K562 (cell line): Measurements from ENCODE around the gene IGF2R. TPM values are rescaled to one million over a fixed set of nuclear protein-coding genes. Genes with fewer than 3 reads are reported as not detected.

Experiments
- ATF2 ChIP-seq: sonication (generic); formaldehyde crosslinking; IDR thresholded peaks from 2 replicates; pipeline ENCODE4 v1.8.1; 2022; ENCODE audit warnings: missing genetic modification reagents
- ETS2 ChIP-seq: IDR thresholded peaks from 2 replicates; pipeline ENCODE4 v1.6.1; 2016; ENCODE audit warnings: borderline replicate concordance, missing genetic modification characterization, mild to moderate bottlenecking, moderate library complexity, missing compliant biosample characterization; ENCODE audit not compliant: poor library complexity, severe bottlenecking
- FOSL1 ChIP-seq: fragments of 200-800 bp; sonication (Bioruptor generic); conservative IDR thresholded peaks from 2 replicates; pipeline ENCODE4 v1.6.1; 2016; ENCODE audit warnings: missing genetic modification characterization, missing compliant biosample characterization
- GTF2B ChIP-seq: IDR thresholded peaks from 2 replicates; pipeline ENCODE4 v1.6.1; 2011; ENCODE audit not compliant: insufficient read length; ENCODE audit errors: extremely low read depth
- HNRNPUL1 ChIP-seq: fragments of 200-400 bp; formaldehyde crosslinking; IDR thresholded peaks from 2 replicates; pipeline ENCODE4 v1.6.1; 2017; ENCODE audit warnings: low read length
- KLF16 ChIP-seq: IDR thresholded peaks from 2 replicates; pipeline ENCODE4 v1.6.1; 2016; ENCODE audit warnings: antibody characterized with exemption
- NR2F6 ChIP-seq: fragments of 450-650 bp; formaldehyde crosslinking; IDR thresholded peaks from 2 replicates; pipeline ENCODE4 v1.4.0; 2020; ENCODE audit warnings: mild to moderate bottlenecking
- RBM25 ChIP-seq: fragments of 200-400 bp; formaldehyde crosslinking; IDR thresholded peaks from 2 replicates; pipeline ENCODE4 v1.6.1; 2018; ENCODE audit warnings: low read length, low read depth, moderate library complexity; ENCODE audit not compliant: severe bottlenecking
- TFAP4 ChIP-seq: sonication (generic); formaldehyde crosslinking; IDR thresholded peaks from 2 replicates; pipeline ENCODE4 v1.8.0; 2022; ENCODE audit warnings: missing genetic modification reagents, mild to moderate bottlenecking, moderate library complexity, borderline replicate concordance
- ZBTB9 ChIP-seq: fragments of 450-650 bp; formaldehyde crosslinking; IDR thresholded peaks from 2 replicates; pipeline ENCODE4 v1.4.0; 2020; ENCODE audit warnings: mild to moderate bottlenecking, moderate library complexity
- ZFP36 ChIP-seq: fragments of 150-350 bp; IDR thresholded peaks from 2 replicates; pipeline ENCODE4 v1.6.1; 2018; ENCODE audit warnings: low read length, low read depth; ENCODE audit not compliant: partially characterized antibody
- polyA plus RNA-seq, 8 experiments: library from polyadenylated mRNA; depleted of rRNA in 4 of 8; stranded (reverse) in 5 of 8; unstranded in 3 of 8; fragments of >200 nt; fragmentation: Nextera tagmentation in 2 of 8; fragmentation: Illumina TruSeq in 1 of 8; extraction: Ambion mirVana in 2 of 8; extraction: Trizol in 1 of 8; gene quantifications; 2 replicates each; pipeline versions ENCODE4 v1.2.1 to v1.2.3, GENCODE V29; 2011 to 2014; ENCODE audit warnings: inconsistent platforms in 1 of 8, missing spikeins in 1 of 8
- total RNA-seq, 7 experiments: library from RNA; depleted of rRNA in 6 of 7; stranded (reverse); fragments of >200 nt in 6 of 7; fragmentation: Illumina TruSeq in 2 of 7; extraction: Trizol in 2 of 7; gene quantifications; 2 replicates each; pipeline versions ENCODE4 v1.2.1 to v1.2.3, GENCODE V29; 2011 to 2021; ENCODE audit warnings: low replicate concordance in 1 of 7

IGF2R gene
- total and polyA plus RNA-seq, 9 of the 15 experiments (the other 6 are each of a cell fraction or from before 2014, with no cell fraction given), result 3.5 to 92.3 (median 34.5) TPM

- TF ChIP-seq GTF2B (no peak), TFAP4 (no peak), ZBTB9 (CRISPR knock-in tag) (no peak), RBM25 (peak; percentile 23), ZFP36 (peak; percentile 41), HNRNPUL1 (no peak), ATF2 (no peak), ETS2 (tag) (no peak), KLF16 (no peak), FOSL1 (no peak), NR2F6 (CRISPR knock-in tag) (no peak)
These were observed 170.0 kb downstream of the IGF2R start (continued) for GRCh38 chr6:160138839-160139419.
